Keratinocyte (primary cell): ENCODE results near the gene SMARCD1. TPM values are rescaled to one million over a fixed set of nuclear protein-coding genes. Genes with fewer than 3 reads are reported as not detected.

Source experiments
- DNase-seq: peaks from one replicate; pipeline ENCODE4 v3.0.0-alpha.2; 2011; ENCODE audit warnings: low read depth, missing footprints, low spot score
- FAIRE-seq: peaks from 2 replicates; lab custom pipeline; 2011; peaks lifted over from hg19 to GRCh38; lab: Jason Lieb, UNC
- H2AFZ ChIP-seq: 2 replicates; pipeline ENCODE4 v1.6.0; 2012; ENCODE audit warnings: low read length, control low read depth, inconsistent platforms; ENCODE audit not compliant: control insufficient read depth
- H3K27ac ChIP-seq: 2 replicates; pipeline ENCODE4 v1.5.1; 2011; ENCODE audit warnings: low read length; ENCODE audit not compliant: control insufficient read depth, insufficient read depth
- H3K27me3 ChIP-seq: 3 replicates; pipeline ENCODE4 v1.6.0; 2011; ENCODE audit warnings: low read length; ENCODE audit not compliant: control insufficient read depth, insufficient read depth; ENCODE audit errors: extremely low read depth
- H3K36me3 ChIP-seq, 2 experiments: 2 replicates in 1 of 2; 3 replicates in 1 of 2; pipeline ENCODE4 v1.5.1; 2011; ENCODE audit warnings: low read length in 2 of 2, mild to moderate bottlenecking in 1 of 2; ENCODE audit not compliant: control insufficient read depth in 2 of 2, insufficient read depth in 2 of 2; ENCODE audit errors: extremely low read depth in 1 of 2
- H3K4me1 ChIP-seq: 3 replicates; pipeline ENCODE4 v1.5.1; 2011; ENCODE audit warnings: low read length; ENCODE audit not compliant: control insufficient read depth, insufficient read depth; ENCODE audit errors: extremely low read depth
- H3K4me2 ChIP-seq: 3 replicates; pipeline ENCODE4 v1.6.0; 2011; ENCODE audit warnings: low read depth, low read length; ENCODE audit not compliant: control insufficient read depth, insufficient read depth; ENCODE audit errors: extremely low read depth
- H3K4me3 ChIP-seq, 3 experiments: fragments of 200-600 bp in 1 of 3; sonication (generic) in 1 of 3; 2 replicates in 2 of 3; 3 replicates in 1 of 3; pipeline ENCODE4 v1.5.1; 2011 to 2016; ENCODE audit warnings: low read length in 3 of 3, mild to moderate bottlenecking in 3 of 3, control low read depth in 2 of 3, inconsistent platforms in 1 of 3, low read depth in 1 of 3, mixed read lengths in 1 of 3, mixed run types in 1 of 3, moderate library complexity in 1 of 3; ENCODE audit not compliant: control insufficient read depth in 2 of 3, insufficient read depth in 2 of 3; ENCODE audit errors: extremely low read depth in 1 of 3
- H3K79me2 ChIP-seq: 2 replicates; pipeline ENCODE4 v1.6.0; 2012; ENCODE audit warnings: low read length; ENCODE audit not compliant: control insufficient read depth, insufficient read depth
- H3K9ac ChIP-seq: 3 replicates; pipeline ENCODE4 v1.6.0; 2011; ENCODE audit warnings: low read length; ENCODE audit not compliant: control insufficient read depth, insufficient read depth; ENCODE audit errors: extremely low read depth
- H3K9me1 ChIP-seq: 3 replicates; pipeline ENCODE4 v1.6.0; 2011; ENCODE audit warnings: low read length; ENCODE audit not compliant: control insufficient read depth, insufficient read depth; ENCODE audit errors: extremely low read depth
- H3K9me3 ChIP-seq: 2 replicates; pipeline ENCODE4 v1.5.1; 2012; ENCODE audit warnings: low read depth, low read length; ENCODE audit not compliant: control insufficient read depth
- H4K20me1 ChIP-seq: 3 replicates; pipeline ENCODE4 v1.6.0; 2011; ENCODE audit warnings: low read length; ENCODE audit not compliant: control insufficient read depth, insufficient read depth; ENCODE audit errors: extremely low read depth
- CTCF ChIP-seq, 3 experiments: IDR thresholded peaks in 1 of 3; conservative IDR thresholded peaks in 1 of 3; optimal IDR thresholded peaks in 1 of 3; 2 replicates in 2 of 3; 3 replicates in 1 of 3; pipeline versions ENCODE3 to v1.5.1; 2011; ENCODE audit warnings: low read length in 3 of 3, mild to moderate bottlenecking in 3 of 3, moderate library complexity in 2 of 3, control low read depth in 1 of 3, inconsistent platforms in 1 of 3; ENCODE audit not compliant: insufficient read depth in 2 of 3; ENCODE audit errors: extremely low read depth in 1 of 3
- EZH2 ChIP-seq: IDR thresholded peaks from one replicate; pipeline ENCODE4 v1.6.1; 2012; ENCODE audit warnings: inconsistent platforms, mild to moderate bottlenecking, low read length, moderate library complexity
- dilution Hi-C: fragments of 300-500 bp; cut with MboI; formaldehyde crosslinking; loops from one replicate; pipeline ENCODE4 v1.7.0; 2020; ENCODE audit warnings: low sequenced_read_pairs; ENCODE audit not compliant: extremely low pct_ligation_motif_present
- polyA plus RNA-seq, 5 experiments: library from polyadenylated mRNA; depleted of rRNA in 3 of 5; stranded (reverse) in 3 of 5; stranded (forward) in 1 of 5; unstranded in 1 of 5; fragments of >200 nt; gene quantifications; 1 replicate in 1 of 5; 2 replicates in 3 of 5; 3 replicates in 1 of 5; pipeline versions ENCODE4 v1.2.1 to v1.2.3, GENCODE V29; 2011 to 2012; ENCODE audit warnings: missing spikeins in 2 of 5, low read depth in 1 of 5, low replicate concordance in 1 of 5

Gene SMARCD1
- polyA plus RNA-seq, 1 donor (not counting 4 experiments of a cell fraction or from before 2014, with no cell fraction given) = 56.6 TPM

- FAIRE-seq = no peak
- Histone ChIP-seq H2AFZ (no peak overlapping the region), H3K4me2 (peak overlapping the region; percentile 78), H4K20me1 (no peaks in the 10 kb centered on the region), H3K4me3 (peak overlapping the region in 1 of 3 experiments; percentile 65), H3K27me3 (peaks cover 10% of the 10 kb centered on the region), H3K9ac (no peak overlapping the region), H3K4me1 (peaks cover 5% of the 10 kb centered on the region), H3K27ac (no peak overlapping the region), H3K9me3 (no peaks in the 10 kb centered on the region), H3K9me1 (no peaks in the 10 kb centered on the region), H3K79me2 (no peaks in the 10 kb centered on the region), H3K36me3 (no peaks in the 10 kb centered on the region)
- dilution Hi-C loops = loop anchor here (25.0 kb wide), 1 partner anchor 194 kb away; no protein-coding TSS in a partner anchor
- TF ChIP-seq CTCF (optimal IDR thresholded peaks at IDR 0.05 in 1 of 3, IDR thresholded peaks at IDR 0.05 in 1 of 3, conservative IDR thresholded peaks at IDR 0.05 in 1 of 3; ENCODE audit: extremely low read depth in 1 of 3, insufficient read depth in 2 of 3, low read length in 3 of 3) (no peak), EZH2 (peak; percentile 42)
- no peak for DNase-seq
These were observed 28.5 kb upstream of the SMARCD1 start for GRCh38 chr12:50056639-50056976.

GRCh38 chr12:50057000-50057841, 27.9 kb upstream of the SMARCD1 start, which contains the start of gene ASIC1:
ASIC1 (plus strand) TSS chr12:50057596; CDS start chr12:50058767, 1,171 bp downstream.
- Histone ChIP-seq H3K4me1 (peaks cover 5% of the 10 kb centered on the region), H3K9me1 (no peaks in the 10 kb centered on the region), H3K9ac (peak within 1 kb of the TSS; percentile 43), H2AFZ (peak within 1 kb of the TSS; percentile 88), H4K20me1 (no peaks in the 10 kb centered on the region), H3K27me3 (peaks cover 8% of the 10 kb centered on the region), H3K9me3 (no peaks in the 10 kb centered on the region), H3K79me2 (no peaks in the 10 kb centered on the region), H3K36me3 (no peaks in the 10 kb centered on the region), H3K4me3 (peak within 1 kb of the TSS; percentile 56 to 69 (median 65)), H3K27ac (no peak within 1 kb of the TSS), H3K4me2 (peak within 1 kb of the TSS; percentile 78)
- DNase-seq (peak; percentile 73), FAIRE-seq (peak; percentile 34)
- peak in 1 of 3 experiments; percentile 17 for TF ChIP-seq CTCF (optimal IDR thresholded peaks at IDR 0.05 in 1 of 3, IDR thresholded peaks at IDR 0.05 in 1 of 3, conservative IDR thresholded peaks at IDR 0.05 in 1 of 3; ENCODE audit: extremely low read depth in 1 of 3, insufficient read depth in 2 of 3, low read length in 3 of 3)
- TF ChIP-seq EZH2 = peak; percentile 41
- dilution Hi-C loops = loop anchor here (25.0 kb wide), 1 partner anchor 195 kb away; no protein-coding TSS in a partner anchor
